ENCODE results near the gene ARHGAP18.

DNA sequence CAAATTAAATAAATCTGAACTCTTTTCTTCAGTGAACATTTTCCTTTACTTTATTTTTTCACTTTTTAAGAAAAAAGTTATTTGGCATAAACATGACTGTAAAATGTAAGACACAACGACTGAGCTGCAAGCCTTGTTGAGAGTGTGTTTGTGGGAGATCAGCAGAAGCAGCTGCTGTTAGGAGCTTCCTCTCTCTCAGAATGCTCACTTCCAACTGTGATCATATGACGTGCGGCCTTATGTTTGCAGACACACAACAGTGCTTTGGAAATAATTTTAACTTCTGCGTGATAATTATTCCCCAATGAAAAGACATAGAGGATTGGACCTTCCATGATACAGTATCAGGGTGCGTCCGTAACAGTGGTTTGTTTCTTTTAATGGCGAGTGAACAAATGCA lies 104.0 kb downstream of the ARHGAP18 start:
- TF ChIP-seq, protein P1, sequence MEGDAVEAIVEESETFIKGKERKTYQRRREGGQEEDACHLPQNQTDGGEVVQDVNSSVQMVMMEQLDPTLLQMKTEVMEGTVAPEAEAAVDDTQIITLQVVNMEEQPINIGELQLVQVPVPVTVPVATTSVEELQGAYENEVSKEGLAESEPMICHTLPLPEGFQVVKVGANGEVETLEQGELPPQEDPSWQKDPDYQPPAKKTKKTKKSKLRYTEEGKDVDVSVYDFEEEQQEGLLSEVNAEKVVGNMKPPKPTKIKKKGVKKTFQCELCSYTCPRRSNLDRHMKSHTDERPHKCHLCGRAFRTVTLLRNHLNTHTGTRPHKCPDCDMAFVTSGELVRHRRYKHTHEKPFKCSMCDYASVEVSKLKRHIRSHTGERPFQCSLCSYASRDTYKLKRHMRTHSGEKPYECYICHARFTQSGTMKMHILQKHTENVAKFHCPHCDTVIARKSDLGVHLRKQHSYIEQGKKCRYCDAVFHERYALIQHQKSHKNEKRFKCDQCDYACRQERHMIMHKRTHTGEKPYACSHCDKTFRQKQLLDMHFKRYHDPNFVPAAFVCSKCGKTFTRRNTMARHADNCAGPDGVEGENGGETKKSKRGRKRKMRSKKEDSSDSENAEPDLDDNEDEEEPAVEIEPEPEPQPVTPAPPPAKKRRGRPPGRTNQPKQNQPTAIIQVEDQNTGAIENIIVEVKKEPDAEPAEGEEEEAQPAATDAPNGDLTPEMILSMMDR (IDR thresholded peaks at IDR 0.05), result no peak
- TF ChIP-seq EZH2phosphoT487 (IDR thresholded peaks at IDR 0.05), result no peak

Measured in neural progenitor cell (in vitro differentiated cells).